ENCODE data around the gene OLFML2A.

The OLFML2A gene

GRCh38 chr9:124758061-124758460 lies 18.9 kb upstream of the OLFML2A start:
- H3K4me3 ChIP-seq (ENCODE audit: low read depth, low read length): no peak overlapping the region
- no peak for TF ChIP-seq CTCF (IDR thresholded peaks at IDR 0.05; ENCODE audit: low read depth, low read length)
- DNase-seq (ENCODE audit: low read depth, low spot score): no peak
- in situ Hi-C loops (cut with HindIII; ENCODE audit: low sequenced_read_pairs): no loop called here

GRCh38 chr9:124758691-124759090 lies 18.2 kb upstream of the OLFML2A start:
- TF ChIP-seq CTCF (IDR thresholded peaks at IDR 0.05; ENCODE audit: low read depth, low read length): no peak
- DNase-seq (ENCODE audit: low read depth, low spot score): no peak
- H3K4me3 ChIP-seq (ENCODE audit: low read depth, low read length): no peak overlapping the region

GRCh38 chr9:124759327-124759726 lies 17.6 kb upstream of the OLFML2A start:
- in situ Hi-C loops (cut with HindIII; ENCODE audit: low sequenced_read_pairs): no loop called here
- TF ChIP-seq CTCF (IDR thresholded peaks at IDR 0.05; ENCODE audit: low read depth, low read length): no peak
- no peak overlapping the region for H3K4me3 ChIP-seq (ENCODE audit: low read depth, low read length)
- no peak for DNase-seq (ENCODE audit: low read depth, low spot score)

More at GRCh38 chr9:124758691-124759090, 18.2 kb upstream of the OLFML2A start:
- in situ Hi-C loops (cut with HindIII; ENCODE audit: low sequenced_read_pairs): no loop called here

- in situ Hi-C loops (cut with HindIII; ENCODE audit: low sequenced_read_pairs): no loop called here
- no peak for DNase-seq (ENCODE audit: low read depth, low spot score)
- no peak for TF ChIP-seq CTCF (IDR thresholded peaks at IDR 0.05; ENCODE audit: low read depth, low read length)
- H3K4me3 ChIP-seq (ENCODE audit: low read depth, low read length): no peak overlapping the region
These were observed 16.2 kb upstream of the OLFML2A start for GRCh38 chr9:124760719-124761118.

- in situ Hi-C loops (cut with HindIII; ENCODE audit: low sequenced_read_pairs): no loop called here
- no peak for DNase-seq (ENCODE audit: low read depth, low spot score)
- no peak overlapping the region for H3K4me3 ChIP-seq (ENCODE audit: low read depth, low read length)
- no peak for TF ChIP-seq CTCF (IDR thresholded peaks at IDR 0.05; ENCODE audit: low read depth, low read length)
These were observed 15.7 kb upstream of the OLFML2A start for GRCh38 chr9:124761196-124761595.

- in situ Hi-C loops (cut with HindIII; ENCODE audit: low sequenced_read_pairs): no loop called here
- TF ChIP-seq CTCF (IDR thresholded peaks at IDR 0.05; ENCODE audit: low read depth, low read length): no peak
- no peak for DNase-seq (ENCODE audit: low read depth, low spot score)
- no peak overlapping the region for H3K4me3 ChIP-seq (ENCODE audit: low read depth, low read length)
These were observed 15.2 kb upstream of the OLFML2A start for GRCh38 chr9:124761710-124762109.

- TF ChIP-seq CTCF (IDR thresholded peaks at IDR 0.05; ENCODE audit: low read depth, low read length): no peak
These were observed 14.3 kb upstream of the OLFML2A start for GRCh38 chr9:124762633-124763032.

More at GRCh38 chr9:124762633-124763032, 14.3 kb upstream of the OLFML2A start:
- DNase-seq (ENCODE audit: low read depth, low spot score): no peak
- in situ Hi-C loops (cut with HindIII; ENCODE audit: low sequenced_read_pairs): no loop called here
- no peak overlapping the region for H3K4me3 ChIP-seq (ENCODE audit: low read depth, low read length)

All from astrocyte of the spinal cord (primary cell).